ENCODE data around the gene PNPLA3. TPM values are rescaled to one million over a fixed set of nuclear protein-coding genes. Genes with fewer than 3 reads are reported as not detected.

The PNPLA3 gene
- total RNA-seq, 1 donor from 2014 or later, result not detected

GRCh38 chr22:43945632-43946383 is 22.2 kb downstream of the PNPLA3 start:
- intact Hi-C loops (cut with DNase I), result no loop called here
- Histone ChIP-seq H3K4me1 (no peaks in the 10 kb centered on the region), H3K4me3 (no peak overlapping the region), H3K27ac (no peak overlapping the region), H3K36me3 (no peaks in the 10 kb centered on the region), H3K27me3 (no peaks in the 10 kb centered on the region), H3K9me3 (no peaks in the 10 kb centered on the region)
- TF ChIP-seq CTCF (IDR thresholded peaks at IDR 0.05), result peak in 2 of 3 experiments; percentile 15 to 38
- DNase-seq (ENCODE audit: low spot score in 2 of 2), result no peak

- intact Hi-C loops (cut with DNase I), result no loop called here
- no peak for TF ChIP-seq CTCF (IDR thresholded peaks at IDR 0.05)
- no peak overlapping the region for H3K27ac ChIP-seq
- H3K27me3 ChIP-seq, result no peaks in the 10 kb centered on the region
- no peaks in the 10 kb centered on the region for H3K36me3 ChIP-seq
- no peaks in the 10 kb centered on the region for H3K4me1 ChIP-seq
- no peak for DNase-seq (ENCODE audit: low spot score in 2 of 2)
- no peaks in the 10 kb centered on the region for H3K9me3 ChIP-seq
- H3K4me3 ChIP-seq, result no peak overlapping the region
Measured at GRCh38 chr22:43946384-43946667, 22.7 kb downstream of the PNPLA3 start.

- intact Hi-C loops (cut with DNase I), result no loop called here
- H3K4me3 ChIP-seq, result no peak overlapping the region
- DNase-seq (ENCODE audit: low spot score in 2 of 2), result no peak
- H3K27me3 ChIP-seq, result no peaks in the 10 kb centered on the region
- no peaks in the 10 kb centered on the region for H3K36me3 ChIP-seq
- H3K9me3 ChIP-seq, result no peaks in the 10 kb centered on the region
- H3K4me1 ChIP-seq, result no peaks in the 10 kb centered on the region
- no peak for TF ChIP-seq CTCF (IDR thresholded peaks at IDR 0.05)
- H3K27ac ChIP-seq, result no peak overlapping the region
Measured at GRCh38 chr22:43948836-43949406, 25.3 kb downstream of the PNPLA3 start.

DNA sequence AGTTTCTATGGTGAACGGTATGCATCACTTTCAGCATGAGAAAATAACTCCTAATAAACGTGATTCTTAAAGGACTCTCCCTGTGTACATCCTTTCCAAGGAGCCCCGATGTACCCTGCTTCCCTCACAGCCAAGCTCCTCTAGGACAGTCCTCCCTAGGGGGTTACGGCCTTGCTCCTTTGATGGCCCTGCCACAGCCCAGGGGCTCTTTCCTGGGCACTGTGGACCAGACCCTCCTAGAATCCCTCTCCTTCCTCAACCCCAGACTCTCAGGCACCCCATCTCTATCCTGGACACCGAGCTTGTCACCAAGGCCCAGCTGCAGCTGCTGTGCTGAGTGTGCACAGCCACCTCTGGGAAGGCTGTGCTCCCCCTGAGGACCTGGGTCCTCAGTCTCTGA is 27.8 kb downstream of the PNPLA3 start:
- no peak for TF ChIP-seq CTCF (IDR thresholded peaks at IDR 0.05)

DNA sequence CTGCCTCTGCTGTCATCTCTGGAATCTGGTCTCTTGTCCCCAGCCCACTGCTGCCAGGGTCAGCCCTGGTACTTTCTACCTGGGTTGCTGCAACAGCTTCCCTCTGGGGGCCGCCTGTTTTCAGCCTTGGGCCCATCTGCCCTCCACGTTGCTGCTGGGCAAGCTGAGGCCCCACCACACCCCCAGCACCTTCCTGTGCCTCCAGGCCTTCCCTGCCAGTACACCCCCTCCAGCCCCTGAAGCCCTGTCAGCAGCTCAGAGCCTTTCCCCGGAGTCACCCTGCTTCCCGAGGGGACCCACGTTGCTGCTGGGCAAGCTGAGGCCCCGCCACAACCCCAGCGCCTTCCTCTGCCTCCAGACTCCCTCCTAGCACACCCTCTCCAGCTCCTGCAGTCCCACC is 28.4 kb downstream of the PNPLA3 start:
- H3K36me3 ChIP-seq, result no peaks in the 10 kb centered on the region
- H3K4me1 ChIP-seq, result peaks cover 9 to 17% of the 10 kb centered on the region in 2 donors
- H3K4me3 ChIP-seq, result no peak overlapping the region
- no peaks in the 10 kb centered on the region for H3K9me3 ChIP-seq
- no peak overlapping the region for H3K27ac ChIP-seq
- DNase-seq (ENCODE audit: low spot score in 2 of 2), result no peak
- H3K27me3 ChIP-seq, result no peaks in the 10 kb centered on the region
- intact Hi-C loops (cut with DNase I), result no loop called here
- no peak for TF ChIP-seq CTCF (IDR thresholded peaks at IDR 0.05)

More for the DNA sequence above, 27.8 kb downstream of the PNPLA3 start:
- H3K36me3 ChIP-seq, result no peaks in the 10 kb centered on the region
- peaks cover 8 to 11% of the 10 kb centered on the region in 2 donors for H3K4me1 ChIP-seq
- H3K27me3 ChIP-seq, result no peaks in the 10 kb centered on the region
- intact Hi-C loops (cut with DNase I), result no loop called here
- H3K9me3 ChIP-seq, result no peaks in the 10 kb centered on the region
- DNase-seq (ENCODE audit: low spot score in 2 of 2), result no peak
- H3K27ac ChIP-seq, result no peak overlapping the region
- H3K4me3 ChIP-seq, result no peak overlapping the region
